GM12865 (cell line): ENCODE results near the gene KLHL17.

Source experiments
- DNase-seq: peaks from one replicate; pipeline ENCODE4 v3.0.0; 2010; ENCODE audit warnings: low read depth
- H3K4me3 ChIP-seq: 2 replicates; pipeline ENCODE4 v1.5.1; 2011; ENCODE audit warnings: mild to moderate bottlenecking, low read depth, low read length, control low read depth
- TF ChIP-seq, protein P1 (sequence below): IDR thresholded peaks from 2 replicates; pipeline ENCODE4 v1.5.1; 2011; ENCODE audit warnings: low read length, control low read depth, low read depth, inconsistent platforms; ENCODE audit not compliant: insufficient read depth; ENCODE audit errors: missing control alignments

The KLHL17 gene

DNA sequence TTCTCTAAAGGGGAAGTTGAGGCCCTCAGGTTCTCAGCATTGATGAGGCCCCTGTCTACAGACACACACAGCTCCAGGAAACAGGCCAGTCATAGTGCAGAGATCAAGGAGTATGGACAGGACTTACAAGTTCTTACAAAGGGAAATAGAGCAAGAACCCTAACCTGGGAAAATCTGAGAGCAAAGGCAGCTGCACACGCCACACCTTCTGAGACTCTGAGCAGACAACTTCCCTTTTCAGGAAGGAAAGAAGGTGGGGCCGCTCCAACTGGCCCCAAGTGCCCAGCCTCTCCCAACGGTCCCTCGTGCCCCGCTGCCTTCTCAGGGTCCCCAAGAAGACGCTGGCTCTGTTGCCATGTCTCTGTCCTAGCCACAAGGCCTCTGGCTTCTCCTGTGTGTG, 4.9 kb upstream of the KLHL17 start:
- no peak for DNase-seq
- TF ChIP-seq, protein P1, sequence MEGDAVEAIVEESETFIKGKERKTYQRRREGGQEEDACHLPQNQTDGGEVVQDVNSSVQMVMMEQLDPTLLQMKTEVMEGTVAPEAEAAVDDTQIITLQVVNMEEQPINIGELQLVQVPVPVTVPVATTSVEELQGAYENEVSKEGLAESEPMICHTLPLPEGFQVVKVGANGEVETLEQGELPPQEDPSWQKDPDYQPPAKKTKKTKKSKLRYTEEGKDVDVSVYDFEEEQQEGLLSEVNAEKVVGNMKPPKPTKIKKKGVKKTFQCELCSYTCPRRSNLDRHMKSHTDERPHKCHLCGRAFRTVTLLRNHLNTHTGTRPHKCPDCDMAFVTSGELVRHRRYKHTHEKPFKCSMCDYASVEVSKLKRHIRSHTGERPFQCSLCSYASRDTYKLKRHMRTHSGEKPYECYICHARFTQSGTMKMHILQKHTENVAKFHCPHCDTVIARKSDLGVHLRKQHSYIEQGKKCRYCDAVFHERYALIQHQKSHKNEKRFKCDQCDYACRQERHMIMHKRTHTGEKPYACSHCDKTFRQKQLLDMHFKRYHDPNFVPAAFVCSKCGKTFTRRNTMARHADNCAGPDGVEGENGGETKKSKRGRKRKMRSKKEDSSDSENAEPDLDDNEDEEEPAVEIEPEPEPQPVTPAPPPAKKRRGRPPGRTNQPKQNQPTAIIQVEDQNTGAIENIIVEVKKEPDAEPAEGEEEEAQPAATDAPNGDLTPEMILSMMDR: no peak
- H3K4me3 ChIP-seq: no peak overlapping the region

DNA sequence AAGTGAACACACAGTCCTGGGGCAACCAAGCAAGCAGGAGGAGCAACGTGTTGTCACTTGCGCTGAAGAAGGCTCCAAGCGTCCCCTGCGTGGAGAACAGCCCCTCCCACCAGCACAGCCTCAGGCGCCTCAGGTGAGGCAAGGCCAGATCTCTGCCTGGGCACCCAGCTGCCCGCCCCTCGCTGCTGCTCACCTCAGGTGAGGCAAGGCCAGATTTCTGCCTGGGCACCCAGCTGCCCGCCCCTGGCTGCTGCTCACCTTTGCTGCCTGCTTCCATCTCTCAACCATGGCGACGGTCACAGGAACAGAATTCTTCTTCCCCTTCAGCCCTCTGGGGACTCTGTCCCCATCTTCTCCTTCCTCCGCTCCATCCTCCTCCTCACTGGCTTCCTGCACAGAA, 3.7 kb upstream of the KLHL17 start:
- no peak overlapping the region for H3K4me3 ChIP-seq
- DNase-seq: no peak
- TF ChIP-seq, protein P1: no peak

DNA sequence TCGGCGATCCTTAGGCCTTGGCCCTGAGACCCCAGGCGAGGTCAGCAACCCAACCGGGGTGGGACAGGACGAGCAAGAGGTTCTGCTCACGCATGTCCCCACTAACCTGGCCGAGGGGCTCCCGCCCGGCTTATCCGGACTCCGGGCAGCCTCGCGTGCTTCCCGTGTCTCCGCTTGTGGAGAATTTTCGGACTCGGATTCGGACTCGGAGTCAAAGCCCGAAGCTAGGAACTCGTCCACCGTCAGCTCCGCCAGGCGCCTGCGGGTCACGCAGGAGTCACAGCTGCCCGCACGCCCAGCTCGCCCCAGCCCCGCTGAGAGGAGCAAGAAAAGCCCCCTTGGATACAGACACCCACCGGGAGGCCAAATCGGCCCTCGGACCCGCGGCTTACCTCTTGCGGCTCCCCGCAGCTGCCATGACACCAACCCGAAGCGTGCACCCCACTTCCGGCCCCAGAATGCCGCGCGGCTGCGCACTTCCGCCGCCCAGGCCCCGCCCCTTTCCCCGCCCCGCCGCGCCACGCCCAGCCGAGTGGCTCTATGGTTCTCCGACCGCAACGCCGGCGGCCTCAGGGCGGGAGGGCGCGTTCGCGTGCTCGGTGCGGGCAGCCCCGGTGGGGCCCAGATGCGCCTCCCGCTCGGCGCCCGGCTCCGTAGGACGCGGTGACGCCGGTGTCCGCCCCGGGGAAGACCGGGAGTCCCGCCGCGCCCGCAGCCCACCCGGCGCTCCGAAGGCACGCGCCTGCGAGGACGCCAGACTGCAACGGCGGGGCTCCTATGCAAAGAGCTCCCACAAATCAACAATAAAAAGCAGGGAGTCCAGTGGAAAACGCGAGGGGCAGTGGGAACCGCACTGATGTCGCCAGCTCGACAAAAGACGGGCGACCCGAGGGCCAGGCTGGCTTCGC, 1.3 kb upstream of the KLHL17 start, which contains the start of gene NOC2L:
Gene NOC2L, minus strand, starts transcription at position 434 of the 908 bp plus-strand sequence. Its CDS starts 16 bp downstream, at position 418.
- DNase-seq: peak; percentile 94
- H3K4me3 ChIP-seq: peak within 1 kb of the TSS; percentile 93
- TF ChIP-seq, protein P1: no peak

DNA sequence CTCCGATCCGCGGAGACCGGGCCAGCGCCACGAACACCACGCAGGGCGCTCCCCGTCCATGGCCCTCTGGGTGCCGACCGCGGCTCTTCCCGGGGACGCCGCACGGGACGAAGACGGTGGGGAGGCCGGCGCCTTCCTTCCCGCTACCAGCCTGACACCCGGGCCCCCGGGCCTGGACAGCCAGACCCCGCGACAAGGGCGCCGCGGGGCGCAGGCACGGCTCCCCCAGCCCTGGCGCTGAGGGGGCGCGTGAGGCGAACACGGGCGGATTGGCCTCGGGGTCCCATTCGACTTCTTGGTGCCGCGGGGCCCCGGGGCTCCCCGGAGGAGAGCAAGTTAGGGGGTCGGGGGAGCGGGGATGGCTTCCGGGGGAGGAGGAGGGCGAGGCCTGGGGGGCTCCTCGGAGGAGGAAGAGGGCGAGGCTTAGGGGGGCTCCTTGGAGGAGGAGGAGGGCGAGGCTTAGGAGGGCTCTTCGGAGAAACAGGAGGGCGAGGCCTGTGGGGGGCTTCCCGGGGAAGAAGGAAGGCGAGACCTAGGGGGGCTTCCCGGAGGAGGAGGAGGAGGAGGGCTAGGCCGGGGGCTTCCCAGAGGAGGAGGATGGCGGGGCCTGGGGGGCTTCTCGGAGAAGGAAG, 537 bp upstream of the KLHL17 start:
- TF ChIP-seq, protein P1: no peak
- DNase-seq: no peak
- H3K4me3 ChIP-seq: peak overlapping the region; percentile 58

DNA sequence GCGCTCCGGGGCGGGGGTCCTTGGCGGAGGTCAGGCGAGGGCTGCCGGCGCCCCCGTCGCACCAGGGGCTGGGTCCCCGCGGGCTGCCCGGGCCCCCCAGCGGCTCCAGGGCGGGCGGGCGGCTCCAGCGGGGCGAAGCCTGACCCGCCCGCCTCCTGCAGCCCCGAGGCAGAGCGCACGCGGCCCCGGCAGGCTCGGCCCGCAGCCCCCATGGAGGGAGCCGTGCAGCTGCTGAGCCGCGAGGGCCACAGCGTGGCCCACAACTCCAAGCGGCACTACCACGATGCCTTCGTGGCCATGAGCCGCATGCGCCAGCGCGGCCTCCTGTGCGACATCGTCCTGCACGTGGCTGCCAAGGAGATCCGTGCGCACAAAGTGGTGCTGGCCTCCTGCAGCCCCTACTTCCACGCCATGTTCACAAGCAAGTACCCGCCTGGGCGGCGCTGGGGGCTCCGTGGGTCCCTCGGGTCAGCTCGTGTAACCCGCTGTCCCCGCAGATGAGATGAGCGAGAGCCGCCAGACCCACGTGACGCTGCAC, 817 bp downstream of the KLHL17 start:
- no peak for DNase-seq
- TF ChIP-seq, protein P1: no peak

DNA sequence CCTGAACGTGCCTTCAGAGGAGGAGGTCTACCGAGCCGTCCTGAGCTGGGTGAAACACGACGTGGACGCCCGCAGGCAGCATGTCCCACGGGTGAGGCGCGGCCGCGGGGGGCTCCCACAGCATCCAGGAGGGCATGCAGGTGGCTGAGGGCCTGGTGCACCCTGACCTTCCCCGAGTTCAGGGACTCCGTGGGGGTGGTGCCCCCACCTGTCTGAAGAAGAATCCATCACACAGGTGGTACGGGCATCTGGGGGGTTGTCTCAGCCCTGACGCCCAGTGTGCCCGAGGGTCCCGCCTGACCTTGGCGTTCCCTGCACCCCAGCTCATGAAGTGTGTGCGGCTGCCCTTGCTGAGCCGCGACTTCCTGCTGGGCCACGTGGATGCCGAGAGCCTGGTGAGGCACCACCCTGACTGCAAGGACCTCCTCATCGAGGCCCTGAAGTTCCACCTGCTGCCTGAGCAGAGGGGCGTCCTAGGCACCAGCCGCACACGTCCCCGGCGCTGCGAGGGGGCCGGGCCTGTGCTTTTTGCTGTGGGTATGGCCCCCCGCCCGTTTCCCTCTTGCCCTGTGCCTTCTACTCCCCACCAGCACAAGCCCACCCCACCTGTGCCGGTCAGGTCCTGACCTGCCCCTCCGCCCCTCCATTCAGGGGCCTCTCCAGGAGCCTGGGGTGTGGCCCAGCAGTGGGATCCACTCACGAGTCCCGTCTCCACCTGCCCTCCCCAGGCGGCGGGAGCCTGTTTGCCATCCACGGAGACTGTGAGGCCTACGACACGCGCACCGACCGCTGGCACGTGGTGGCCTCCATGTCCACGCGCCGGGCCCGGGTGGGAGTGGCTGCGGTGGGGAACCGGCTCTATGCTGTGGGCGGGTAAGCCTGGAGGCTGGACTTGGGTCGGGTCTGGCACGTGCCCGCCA, 2.3 kb downstream of the KLHL17 start:
- no peak overlapping the region for H3K4me3 ChIP-seq
- DNase-seq: no peak
- TF ChIP-seq, protein P1: no peak

More for the DNA sequence above, 817 bp downstream of the KLHL17 start:
- peak overlapping the region; percentile 58 for H3K4me3 ChIP-seq
